ENCODE measurements around the gene B3GAT1. TPM values are rescaled to one million over a fixed set of nuclear protein-coding genes. Genes with fewer than 3 reads are reported as not detected.

The B3GAT1 gene
- total RNA-seq, 1 experiment from 2014 or later, result 3.7 TPM

DNA sequence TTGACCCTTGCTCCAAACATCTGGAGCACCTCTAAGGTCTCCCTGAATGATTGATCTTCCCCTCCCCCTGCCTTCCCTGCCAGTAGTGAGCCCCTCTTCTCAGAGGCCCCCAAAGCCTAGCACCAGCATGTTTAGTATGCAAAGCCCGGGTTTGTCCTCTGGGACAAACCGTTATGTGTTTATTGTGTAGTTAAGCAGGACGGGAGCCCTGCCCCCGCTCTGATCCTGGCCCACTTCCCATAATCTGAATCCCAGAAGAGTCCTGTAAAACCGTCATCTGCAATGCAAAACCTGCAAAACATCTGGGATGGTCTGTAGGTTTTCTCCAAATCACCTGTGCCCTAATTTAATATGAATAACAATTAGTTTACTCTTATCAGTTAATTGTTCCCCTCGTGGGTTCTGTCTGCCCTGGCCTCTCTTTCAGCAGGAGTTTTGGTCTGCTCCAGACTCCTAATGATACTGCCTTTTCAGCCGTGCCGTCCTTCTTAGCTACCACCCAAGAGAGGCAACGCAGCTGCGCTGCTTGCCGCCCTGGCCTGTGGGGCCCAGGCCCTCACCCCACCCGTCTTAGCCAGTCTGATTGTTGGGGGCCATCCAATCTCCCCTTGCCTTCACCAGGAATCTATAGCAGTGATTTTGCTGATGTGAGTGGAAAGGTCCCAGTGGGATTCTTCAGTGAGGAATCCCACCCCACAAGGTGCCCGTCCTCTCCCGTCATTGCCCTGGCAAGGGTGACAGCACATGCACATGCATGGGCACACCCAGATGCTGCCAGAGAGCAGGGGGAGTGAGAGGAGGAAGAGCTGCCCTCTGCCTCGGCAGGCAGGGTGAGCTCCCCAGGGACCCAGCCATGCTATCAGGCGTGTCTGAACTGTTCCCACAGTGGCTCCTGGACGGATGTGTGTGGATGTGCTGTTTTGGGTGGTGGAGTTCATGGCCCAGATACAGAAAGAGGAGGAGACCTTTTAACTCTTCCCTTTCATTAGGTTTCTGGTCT lies 3.0 kb upstream of the B3GAT1 start:
- Histone ChIP-seq H3K27me3 (replicated peaks; ENCODE audit: insufficient read depth, low read depth, low read length, poor library complexity) (peaks cover 63% of the 10 kb centered on the region), H3K4me1 (ENCODE audit: insufficient read depth, low read length, poor library complexity, severe bottlenecking) (peaks cover 6% of the 10 kb centered on the region), H3K9me3 (ENCODE audit: low read depth, low read length, poor library complexity, severe bottlenecking) (no peaks in the 10 kb centered on the region), H3K4me3 (ENCODE audit: low read depth, low read length, poor library complexity, severe bottlenecking) (no peak overlapping the region), H3K36me3 (ENCODE audit: insufficient read depth, low read length, poor library complexity, severe bottlenecking) (no peaks in the 10 kb centered on the region), H3K27ac (ENCODE audit: low read depth, low read length, poor library complexity, severe bottlenecking) (no peak overlapping the region)
- ChIA-PET CTCF (no interaction called here), POLR2A (ENCODE audit: low non-redundant PET) (interaction anchor here (0.6 kb wide), 1 partner anchor 261 kb away, joined by 8 read pairs; no protein-coding TSS in a partner anchor)
- TF ChIP-seq, protein P1, sequence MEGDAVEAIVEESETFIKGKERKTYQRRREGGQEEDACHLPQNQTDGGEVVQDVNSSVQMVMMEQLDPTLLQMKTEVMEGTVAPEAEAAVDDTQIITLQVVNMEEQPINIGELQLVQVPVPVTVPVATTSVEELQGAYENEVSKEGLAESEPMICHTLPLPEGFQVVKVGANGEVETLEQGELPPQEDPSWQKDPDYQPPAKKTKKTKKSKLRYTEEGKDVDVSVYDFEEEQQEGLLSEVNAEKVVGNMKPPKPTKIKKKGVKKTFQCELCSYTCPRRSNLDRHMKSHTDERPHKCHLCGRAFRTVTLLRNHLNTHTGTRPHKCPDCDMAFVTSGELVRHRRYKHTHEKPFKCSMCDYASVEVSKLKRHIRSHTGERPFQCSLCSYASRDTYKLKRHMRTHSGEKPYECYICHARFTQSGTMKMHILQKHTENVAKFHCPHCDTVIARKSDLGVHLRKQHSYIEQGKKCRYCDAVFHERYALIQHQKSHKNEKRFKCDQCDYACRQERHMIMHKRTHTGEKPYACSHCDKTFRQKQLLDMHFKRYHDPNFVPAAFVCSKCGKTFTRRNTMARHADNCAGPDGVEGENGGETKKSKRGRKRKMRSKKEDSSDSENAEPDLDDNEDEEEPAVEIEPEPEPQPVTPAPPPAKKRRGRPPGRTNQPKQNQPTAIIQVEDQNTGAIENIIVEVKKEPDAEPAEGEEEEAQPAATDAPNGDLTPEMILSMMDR (conservative IDR thresholded peaks at IDR 0.05; ENCODE audit: low read depth, low read length), result no peak
- no peak for TF ChIP-seq EZH2 (IDR thresholded peaks at IDR 0.05; ENCODE audit: borderline replicate concordance, low read depth, low read length, poor library complexity, severe bottlenecking)
- no TSS peak for BruUV-seq (replicated peaks)
- no peak for DNase-seq (ENCODE audit: low spot score)
- intact Hi-C loops (cut with micrococcal nuclease; ENCODE audit: unreplicated experiment), result loop anchor here (5.0 kb wide), 1 partner anchor 52 kb away; no protein-coding TSS in a partner anchor

DNA sequence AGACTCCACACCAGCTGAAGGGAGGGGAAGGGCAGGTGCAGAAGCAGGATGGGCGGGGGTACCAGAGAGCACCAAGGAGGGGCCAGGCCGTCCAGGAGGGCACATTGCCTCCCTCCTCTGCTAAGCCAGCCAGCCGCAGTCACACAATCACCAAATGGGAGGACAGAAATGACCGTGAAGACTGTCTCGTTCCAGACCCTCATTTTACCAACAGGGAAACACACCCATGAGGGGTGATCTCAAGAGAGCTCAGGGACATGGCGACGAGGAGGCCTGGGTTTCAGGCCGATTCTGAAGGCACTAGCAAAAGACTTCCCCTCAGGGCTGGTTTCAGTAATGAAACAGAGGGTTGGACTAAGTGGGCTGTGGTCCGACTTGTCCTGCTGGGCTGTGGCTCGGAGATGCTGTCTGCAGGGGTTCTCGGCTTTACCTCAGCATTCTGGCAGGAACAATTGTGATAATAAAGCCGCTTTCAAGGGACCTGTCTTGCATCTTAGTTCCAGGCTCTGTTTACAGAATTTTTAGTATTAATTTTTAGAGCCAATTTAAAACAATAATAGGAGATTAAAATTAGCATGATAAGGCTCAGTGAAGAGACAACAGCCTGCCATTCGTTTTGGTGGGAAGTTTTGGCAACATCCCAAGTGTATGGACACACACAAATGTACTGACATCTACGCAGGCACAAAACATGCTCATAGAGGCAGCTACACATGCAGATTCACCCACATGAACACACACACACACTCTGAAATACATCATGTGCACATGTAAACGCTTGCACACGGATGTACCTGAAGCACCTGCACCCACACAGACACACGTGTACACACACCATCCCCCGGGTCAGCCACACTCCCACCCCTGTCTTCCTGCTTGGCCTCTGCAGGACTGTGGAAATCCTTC lies 2.0 kb upstream of the B3GAT1 start:
- no peaks in the 10 kb centered on the region for H3K9me3 ChIP-seq (ENCODE audit: low read depth, low read length, poor library complexity, severe bottlenecking)
- peaks cover 6% of the 10 kb centered on the region for H3K4me1 ChIP-seq (ENCODE audit: insufficient read depth, low read length, poor library complexity, severe bottlenecking)
- no peak for DNase-seq (ENCODE audit: low spot score)
- ChIA-PET CTCF (no interaction called here), POLR2A (ENCODE audit: low non-redundant PET) (no interaction called here)
- peaks cover 69% of the 10 kb centered on the region for H3K27me3 ChIP-seq (replicated peaks; ENCODE audit: insufficient read depth, low read depth, low read length, poor library complexity)
- BruUV-seq (replicated peaks), result no TSS peak
- H3K27ac ChIP-seq (ENCODE audit: low read depth, low read length, poor library complexity, severe bottlenecking), result no peak overlapping the region
- intact Hi-C loops (cut with micrococcal nuclease; ENCODE audit: unreplicated experiment), result loop anchor here (5.0 kb wide), 1 partner anchor 53 kb away; no protein-coding TSS in a partner anchor
- H3K4me3 ChIP-seq (ENCODE audit: low read depth, low read length, poor library complexity, severe bottlenecking), result no peak overlapping the region
- TF ChIP-seq EZH2 (IDR thresholded peaks at IDR 0.05; ENCODE audit: borderline replicate concordance, low read depth, low read length, poor library complexity, severe bottlenecking), result no peak
- H3K36me3 ChIP-seq (ENCODE audit: insufficient read depth, low read length, poor library complexity, severe bottlenecking), result no peaks in the 10 kb centered on the region

DNA sequence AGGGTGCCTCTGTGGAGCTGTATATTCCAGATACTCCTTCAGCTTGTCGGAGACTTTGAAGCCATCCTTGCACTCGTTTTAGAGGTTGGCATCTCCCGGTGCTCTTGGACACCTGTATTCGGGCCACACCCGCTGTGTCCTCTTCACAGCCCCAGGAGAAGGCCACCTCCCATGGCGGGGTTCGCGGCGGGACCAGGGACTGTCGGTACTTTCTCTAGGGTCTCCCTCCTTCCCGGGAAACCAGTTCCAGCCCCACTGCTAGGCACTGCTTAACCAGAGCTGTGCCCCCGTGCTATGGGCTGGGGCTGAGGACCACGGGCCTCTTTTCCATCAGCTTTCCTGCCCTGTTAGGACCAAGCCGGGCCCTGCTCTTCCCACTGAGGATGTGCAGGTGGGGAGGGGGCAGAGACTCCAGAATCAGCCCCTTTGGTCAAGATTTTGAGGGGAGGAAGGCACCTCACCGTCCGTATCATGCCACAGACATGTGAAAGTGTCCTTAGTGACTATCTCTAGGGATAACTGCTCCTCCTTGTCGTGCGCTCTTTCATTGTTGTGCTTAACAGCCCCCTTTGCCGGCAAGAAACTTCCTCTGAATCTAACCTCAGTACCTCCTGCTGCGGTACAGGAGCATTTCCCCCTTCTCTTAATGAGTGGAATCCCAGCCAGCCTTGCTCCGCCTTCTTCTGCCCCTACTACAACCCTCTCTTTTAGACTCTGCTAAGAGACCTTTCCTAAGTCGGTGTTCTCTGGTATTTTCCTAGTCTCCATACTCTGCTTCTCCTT lies 1.2 kb upstream of the B3GAT1 start:
- H3K4me1 ChIP-seq (ENCODE audit: insufficient read depth, low read length, poor library complexity, severe bottlenecking), result peaks cover 6% of the 10 kb centered on the region
- CTCF ChIA-PET, result no interaction called here
- intact Hi-C loops (cut with micrococcal nuclease; ENCODE audit: unreplicated experiment), result loop anchor here (5.0 kb wide), 1 partner anchor 54 kb away; no protein-coding TSS in a partner anchor
- POLR2A ChIA-PET (ENCODE audit: low non-redundant PET), result no interaction called here
- peak; percentile 61 for TF ChIP-seq EZH2 (IDR thresholded peaks at IDR 0.05; ENCODE audit: borderline replicate concordance, low read depth, low read length, poor library complexity, severe bottlenecking)
- TF ChIP-seq, protein P1 (conservative IDR thresholded peaks at IDR 0.05; ENCODE audit: low read depth, low read length), result no peak
- H3K27ac ChIP-seq (ENCODE audit: low read depth, low read length, poor library complexity, severe bottlenecking), result no peak overlapping the region
- H3K9me3 ChIP-seq (ENCODE audit: low read depth, low read length, poor library complexity, severe bottlenecking), result no peaks in the 10 kb centered on the region
- no peaks in the 10 kb centered on the region for H3K36me3 ChIP-seq (ENCODE audit: insufficient read depth, low read length, poor library complexity, severe bottlenecking)
- DNase-seq (ENCODE audit: low spot score), result no peak
- H3K27me3 ChIP-seq (replicated peaks; ENCODE audit: insufficient read depth, low read depth, low read length, poor library complexity), result peaks cover 69% of the 10 kb centered on the region
- BruUV-seq (replicated peaks), result no TSS peak
- no peak overlapping the region for H3K4me3 ChIP-seq (ENCODE audit: low read depth, low read length, poor library complexity, severe bottlenecking)

Measured in A673 (cell line).